GM06990 (cell line): Measurements from ENCODE around the gene BMP7.

Experiments
- DNase-seq: peaks from one replicate; pipeline ENCODE4 v3.0.0-alpha.2; 2011; ENCODE audit not compliant: insufficient read length; ENCODE audit errors: extremely low read depth
- H3K27me3 ChIP-seq: replicated peaks from 2 replicates; pipeline ENCODE4 v1.6.0; 2011; ENCODE audit warnings: low read length; ENCODE audit not compliant: control insufficient read depth, insufficient read depth
- H3K36me3 ChIP-seq: 2 replicates; pipeline ENCODE4 v1.5.1; 2011; ENCODE audit warnings: low read length; ENCODE audit not compliant: control insufficient read depth, insufficient read depth
- H3K4me3 ChIP-seq: replicated peaks from 2 replicates; pipeline ENCODE4 v1.5.1; 2011; ENCODE audit warnings: low read depth, mild to moderate bottlenecking, control low read depth, low read length
- TF ChIP-seq, protein P1 (sequence below): IDR thresholded peaks from 2 replicates; pipeline ENCODE4 v1.5.1; 2011; ENCODE audit warnings: low read length, control low read depth, mild to moderate bottlenecking, inconsistent platforms; ENCODE audit not compliant: insufficient read depth, poor library complexity, severe bottlenecking

Gene BMP7

DNA sequence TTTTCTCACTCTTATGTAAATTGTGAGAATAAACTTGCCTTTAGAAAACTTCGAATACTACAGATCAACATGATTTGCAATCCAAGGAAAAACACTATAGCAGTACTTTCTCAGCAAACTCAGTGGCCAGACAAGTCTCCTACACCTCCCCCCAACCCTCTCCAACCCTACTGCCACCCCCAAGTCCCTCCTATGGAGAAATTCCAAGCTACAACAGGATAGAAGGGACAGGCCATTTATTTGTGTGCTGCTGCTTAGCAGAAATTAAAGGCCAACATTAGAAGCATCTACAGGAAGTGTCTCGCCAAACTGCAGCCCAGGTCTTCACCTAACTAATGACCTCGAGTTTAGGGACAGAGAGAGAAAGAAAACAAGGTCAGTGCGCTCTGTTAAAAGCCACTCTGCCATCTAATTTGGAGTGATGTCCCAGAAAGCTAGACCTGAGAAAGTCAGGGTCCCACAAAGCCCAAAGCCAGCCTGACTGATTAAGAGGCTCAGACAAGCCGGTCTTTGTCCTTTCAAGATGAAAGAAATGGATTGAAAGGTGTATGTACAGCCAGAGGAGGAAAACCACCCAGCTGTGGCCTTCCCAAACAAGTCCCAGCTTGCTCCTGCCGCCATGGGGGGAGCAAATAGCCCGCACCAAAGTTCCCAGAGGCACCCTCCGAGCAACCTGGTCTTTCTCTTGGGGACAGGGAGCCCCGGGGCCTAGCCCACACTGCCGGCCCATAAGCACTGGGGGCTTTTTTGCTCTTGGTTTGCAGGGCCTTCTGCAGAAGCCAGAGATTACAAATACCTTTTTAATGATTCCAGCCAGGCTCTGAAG, 3.4 kb downstream of the BMP7 start:
- no peak for DNase-seq
- H3K4me3 ChIP-seq, result no peak overlapping the region
- no peaks in the 10 kb centered on the region for H3K36me3 ChIP-seq
- H3K27me3 ChIP-seq, result peaks cover 3% of the 10 kb centered on the region
- TF ChIP-seq, protein P1, sequence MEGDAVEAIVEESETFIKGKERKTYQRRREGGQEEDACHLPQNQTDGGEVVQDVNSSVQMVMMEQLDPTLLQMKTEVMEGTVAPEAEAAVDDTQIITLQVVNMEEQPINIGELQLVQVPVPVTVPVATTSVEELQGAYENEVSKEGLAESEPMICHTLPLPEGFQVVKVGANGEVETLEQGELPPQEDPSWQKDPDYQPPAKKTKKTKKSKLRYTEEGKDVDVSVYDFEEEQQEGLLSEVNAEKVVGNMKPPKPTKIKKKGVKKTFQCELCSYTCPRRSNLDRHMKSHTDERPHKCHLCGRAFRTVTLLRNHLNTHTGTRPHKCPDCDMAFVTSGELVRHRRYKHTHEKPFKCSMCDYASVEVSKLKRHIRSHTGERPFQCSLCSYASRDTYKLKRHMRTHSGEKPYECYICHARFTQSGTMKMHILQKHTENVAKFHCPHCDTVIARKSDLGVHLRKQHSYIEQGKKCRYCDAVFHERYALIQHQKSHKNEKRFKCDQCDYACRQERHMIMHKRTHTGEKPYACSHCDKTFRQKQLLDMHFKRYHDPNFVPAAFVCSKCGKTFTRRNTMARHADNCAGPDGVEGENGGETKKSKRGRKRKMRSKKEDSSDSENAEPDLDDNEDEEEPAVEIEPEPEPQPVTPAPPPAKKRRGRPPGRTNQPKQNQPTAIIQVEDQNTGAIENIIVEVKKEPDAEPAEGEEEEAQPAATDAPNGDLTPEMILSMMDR, result no peak

DNA sequence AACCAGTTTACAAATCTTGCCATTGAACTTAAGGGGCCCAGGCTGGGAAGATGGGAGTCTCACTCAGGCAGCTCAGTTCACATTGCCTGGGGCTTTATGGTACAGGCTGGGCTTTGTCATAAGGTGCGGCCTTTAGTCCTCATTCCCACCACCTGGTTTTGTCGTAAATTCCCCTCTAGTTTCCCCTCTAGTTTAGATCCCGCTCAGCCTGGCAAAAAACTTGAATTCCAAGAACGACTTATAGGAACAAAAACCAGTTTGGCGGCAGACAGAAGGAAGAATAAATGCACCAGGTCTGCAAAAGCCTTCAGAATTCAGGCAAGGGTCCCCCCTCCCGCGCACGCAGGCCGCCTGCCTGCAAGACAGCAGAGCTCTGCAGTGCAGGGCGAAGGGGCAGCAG, 4.1 kb downstream of the BMP7 start:
- H3K4me3 ChIP-seq, result no peak overlapping the region
- peaks cover 3% of the 10 kb centered on the region for H3K27me3 ChIP-seq
- no peaks in the 10 kb centered on the region for H3K36me3 ChIP-seq
- TF ChIP-seq, protein P1, result no peak
- DNase-seq, result no peak

DNA sequence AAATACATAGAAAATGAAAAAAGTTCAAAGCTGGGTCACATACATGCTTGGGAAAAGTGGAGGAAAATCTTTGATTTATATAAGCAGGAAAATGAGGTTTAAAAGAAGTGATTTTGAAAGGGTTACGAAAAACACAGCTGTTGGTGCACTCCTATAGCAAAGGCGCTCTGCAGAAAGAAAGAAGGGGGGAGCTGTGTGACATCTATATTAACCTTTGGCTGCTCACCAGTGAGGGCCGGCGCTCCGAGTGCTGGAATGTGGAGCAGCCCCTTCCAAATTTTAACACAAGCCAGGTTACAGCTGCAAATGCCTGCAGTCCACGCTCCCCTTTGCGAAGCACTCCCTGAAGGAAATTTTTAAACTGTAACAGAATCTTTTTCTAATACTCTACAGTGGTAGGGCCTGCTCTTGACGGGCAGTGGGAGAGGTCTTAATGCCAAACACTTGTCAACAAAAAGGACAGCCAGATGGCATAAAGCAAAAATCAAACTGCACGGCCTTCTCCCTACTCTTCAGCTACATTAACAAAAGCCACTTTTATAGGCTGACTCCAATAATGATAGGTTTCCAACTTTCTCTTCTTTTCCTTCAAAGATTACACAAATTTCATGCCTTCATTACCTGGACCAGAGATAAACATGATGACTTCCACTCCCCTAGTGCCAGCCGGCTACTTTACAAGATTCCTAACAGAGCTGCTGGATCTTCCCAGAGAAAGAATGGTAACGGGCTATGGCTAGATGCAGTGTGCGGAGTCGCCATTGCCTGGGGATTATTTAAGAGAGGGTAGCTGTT, 4.8 kb downstream of the BMP7 start:
- DNase-seq, result no peak
- H3K27me3 ChIP-seq, result peaks cover 1% of the 10 kb centered on the region
- H3K36me3 ChIP-seq, result no peaks in the 10 kb centered on the region
- H3K4me3 ChIP-seq, result no peak overlapping the region
- TF ChIP-seq, protein P1, result no peak

DNA sequence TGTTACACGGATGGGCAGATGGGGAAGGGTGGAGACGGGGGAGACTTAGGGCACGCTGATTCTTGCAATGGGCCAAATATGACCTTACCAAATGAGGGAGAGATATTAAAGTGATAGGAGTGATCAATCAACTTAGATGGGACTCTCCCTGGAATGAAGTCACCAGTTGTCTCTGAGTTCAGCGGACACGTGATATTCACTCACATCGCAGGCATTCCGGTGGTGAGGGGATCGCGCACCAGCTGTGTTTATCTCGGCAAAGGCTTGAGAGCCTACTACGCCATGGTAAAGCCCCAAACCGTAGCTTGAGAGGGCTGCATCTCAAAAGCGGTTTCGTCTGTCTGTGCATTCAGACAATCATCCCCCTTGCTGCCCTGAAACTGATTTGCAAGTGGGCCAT, 5.5 kb downstream of the BMP7 start:
- TF ChIP-seq, protein P1, result no peak
- Histone ChIP-seq H3K36me3 (no peaks in the 10 kb centered on the region), H3K27me3 (peaks cover 1% of the 10 kb centered on the region), H3K4me3 (no peak overlapping the region)
- DNase-seq, result no peak

DNA sequence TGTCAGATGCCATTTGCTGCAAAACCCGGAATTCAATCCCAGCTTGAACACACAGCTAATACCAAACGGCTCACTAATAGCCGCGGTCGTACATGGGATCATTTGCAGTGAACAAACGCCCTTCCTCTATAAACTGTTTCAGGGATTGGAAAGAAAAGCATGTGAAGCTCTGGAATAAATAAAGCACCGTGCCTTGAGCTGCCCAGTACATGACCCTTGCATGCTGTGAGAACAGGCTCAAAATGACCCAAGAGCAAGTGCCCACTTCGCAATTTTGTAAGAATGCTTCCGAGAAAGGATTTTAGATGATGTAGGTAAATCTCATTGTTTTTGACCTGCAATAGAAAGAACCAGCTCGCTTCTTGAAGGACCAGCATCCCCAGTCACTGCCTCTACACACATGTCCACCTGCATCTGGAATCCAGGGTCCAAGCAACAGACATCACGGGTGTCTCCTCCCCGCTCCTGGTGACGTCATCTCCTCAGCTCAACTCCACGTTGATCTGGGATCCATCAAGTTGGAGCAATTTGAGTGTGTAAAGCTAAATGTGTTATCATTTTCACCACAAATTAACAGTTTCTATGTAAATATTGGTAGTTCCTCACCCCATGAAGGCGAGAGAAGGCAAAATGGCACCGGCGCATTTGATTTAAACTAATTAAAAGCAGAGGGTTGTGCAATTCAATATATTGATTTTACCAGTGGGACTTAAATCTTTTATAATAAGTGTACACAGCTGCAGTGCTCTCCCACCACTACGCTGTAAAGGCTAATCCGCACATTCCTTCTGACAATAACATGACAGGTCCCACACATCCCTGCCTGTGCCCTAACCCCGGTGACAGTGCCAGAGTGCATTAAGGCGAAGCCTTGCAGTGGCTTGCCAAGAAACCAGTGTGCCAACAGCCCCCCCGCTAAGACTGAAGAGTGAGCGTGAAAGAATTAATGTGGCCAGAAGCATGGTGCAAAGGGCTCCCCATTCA, 6.2 kb downstream of the BMP7 start:
- TF ChIP-seq, protein P1, result no peak
- no peak for DNase-seq
- no peaks in the 10 kb centered on the region for H3K36me3 ChIP-seq
- H3K4me3 ChIP-seq, result no peak overlapping the region
- H3K27me3 ChIP-seq, result peaks cover 1% of the 10 kb centered on the region
